Esophagus squamous epithelium (tissue), 5 donors: ENCODE data around the gene DIP2A. TPM values are rescaled to one million over a fixed set of nuclear protein-coding genes. Genes with fewer than 3 reads are reported as not detected.

ENCODE experiments used
- DNase-seq: peaks from one replicate; lab custom pipeline; 2025; lab: John Stamatoyannopoulos, UW
- H3K27ac ChIP-seq, 4 donors: fragments of 200-600 bp; sonication (generic); one replicate each; pipeline ENCODE4 v1.5.1; 2016 to 2019; ENCODE audit warnings: mild to moderate bottlenecking in 1 of 4
- H3K27me3 ChIP-seq, 4 donors: fragments of 200-600 bp; sonication (generic); 1 replicate in 3 of 4; 2 replicates in 1 of 4; pipeline versions ENCODE4 v1.5.1 to v1.6.0; 2017 to 2021; ENCODE audit warnings: antibody characterized with exemption in 1 of 4
- H3K36me3 ChIP-seq, 3 donors: fragments of 200-600 bp; sonication (generic); one replicate each; pipeline ENCODE4 v1.5.1; 2016 to 2019
- H3K4me1 ChIP-seq, 3 donors: fragments of 200-600 bp; sonication (generic); one replicate each; pipeline ENCODE4 v1.5.1; 2017 to 2019
- H3K4me3 ChIP-seq, 4 donors: fragments of 200-600 bp; sonication (generic); 1 replicate in 3 of 4; 2 replicates in 1 of 4; pipeline ENCODE4 v1.5.1; 2016 to 2019; ENCODE audit warnings: mild to moderate bottlenecking in 2 of 4, moderate library complexity in 1 of 4
- H3K9me3 ChIP-seq, 3 donors: fragments of 200-600 bp; sonication (generic); one replicate each; pipeline ENCODE4 v1.5.1; 2016 to 2019
- CTCF ChIP-seq, 6 experiments: fragments of 450-650 bp in 4 of 6; fragments of 200-600 bp in 2 of 6; sonication (generic) in 2 of 6; IDR thresholded peaks; one replicate each; pipeline ENCODE4 v1.5.1; 2016 to 2019; ENCODE audit warnings: antibody characterized with exemption in 6 of 6, mild to moderate bottlenecking in 4 of 6, moderate library complexity in 4 of 6
- POLR2A ChIP-seq, 4 donors: fragments of 450-650 bp; IDR thresholded peaks; one replicate each; pipeline ENCODE4 v1.6.1; 2017; ENCODE audit warnings: antibody characterized with exemption in 4 of 4, mild to moderate bottlenecking in 4 of 4, moderate library complexity in 3 of 4
- WGBS, 2 donors: methylation state at CpG; one replicate each; pipeline ENCODE4 v1.1.5; 2018; 5-methylcytosine and 5-hydroxymethylcytosine counted together
- intact Hi-C: fragments of 100-400 bp; cut with DNase I; formaldehyde crosslinking; loops from one replicate; pipeline ENCODE4 v1.15.0; 2022
- total RNA-seq, 4 donors: library from RNA; depleted of rRNA; stranded (reverse); fragments of >200 nt; gene quantifications; one replicate each; pipeline ENCODE4 v1.1.0, GENCODE V29; 2016
- donor health status: DM: yes; HTN: yes; CAD: no.

Gene DIP2A
- total RNA-seq, 4 donors from 2014 or later = 16.7 to 40.3 (median 33.0) TPM

DNA sequence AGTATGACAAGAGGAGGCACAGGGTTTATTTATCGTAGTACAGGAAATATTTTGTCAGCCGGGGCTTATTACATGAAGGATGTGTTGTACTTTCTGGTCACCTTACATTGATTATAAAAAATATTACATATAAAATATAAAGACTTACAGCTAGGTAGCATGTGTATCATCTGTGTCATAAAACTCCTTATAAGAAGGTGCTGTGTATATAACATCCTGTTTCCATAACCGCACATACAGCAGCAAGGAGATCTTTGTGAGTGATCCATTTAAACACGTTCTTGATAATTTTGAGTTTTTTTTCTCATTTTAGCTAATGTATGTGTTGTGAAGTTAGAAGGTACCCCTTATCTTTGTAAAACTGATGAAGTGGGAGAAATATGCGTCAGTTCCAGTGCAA, 86.1 kb downstream of the DIP2A start:
- no peak for DNase-seq
- Histone ChIP-seq H3K4me1 (peaks cover 0 to 5% (median 0%) of the 10 kb centered on the region in 3 donors), H3K9me3 (no peaks in the 10 kb centered on the region), H3K27ac (no peak overlapping the region), H3K4me3 (no peak overlapping the region), H3K36me3 (peaks cover 24 to 99% (median 43%) of the 10 kb centered on the region in 3 donors), H3K27me3 (no peaks in the 10 kb centered on the region)
- no peak for TF ChIP-seq POLR2A (IDR thresholded peaks at IDR 0.05)
- no peak for TF ChIP-seq CTCF (IDR thresholded peaks at IDR 0.05)
- WGBS, 2 donors = 81 to 83% methylated on average over 5 of the region's 5 CpGs
- intact Hi-C loops = no loop called here

DNA sequence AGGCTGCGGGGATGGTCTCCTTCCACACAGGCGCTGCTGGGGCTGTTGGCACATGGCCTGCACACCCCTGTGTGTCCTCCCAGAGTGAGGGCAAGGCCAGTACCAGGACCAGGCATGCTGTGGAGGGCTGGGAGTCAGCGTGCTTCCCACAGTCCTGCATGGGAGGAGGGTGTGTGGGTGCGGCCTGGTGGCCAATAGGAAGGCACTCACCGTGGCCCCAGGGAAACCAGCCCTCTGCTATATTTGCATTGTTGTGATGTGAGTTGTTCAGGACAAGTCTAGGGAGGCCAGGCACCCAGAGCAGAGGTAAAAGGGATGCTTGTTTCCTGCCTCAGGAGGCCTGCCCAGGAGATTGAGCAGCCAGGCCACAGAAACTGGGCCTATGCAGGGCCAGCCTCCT, 86.7 kb downstream of the DIP2A start:
- H3K27ac ChIP-seq = no peak overlapping the region
- peaks cover 24 to 99% (median 45%) of the 10 kb centered on the region in 3 donors for H3K36me3 ChIP-seq
- intact Hi-C loops = no loop called here
- 55% methylated on average over 4 of the region's 5 CpGs; no CpG with 5 or more reads in 1 of the 2 donors for WGBS, 2 donors
- no peak overlapping the region for H3K4me3 ChIP-seq
- DNase-seq = no peak
- no peaks in the 10 kb centered on the region for H3K9me3 ChIP-seq
- H3K27me3 ChIP-seq = no peaks in the 10 kb centered on the region
- peaks cover 0 to 5% (median 0%) of the 10 kb centered on the region in 3 donors for H3K4me1 ChIP-seq
- TF ChIP-seq CTCF (IDR thresholded peaks at IDR 0.05) (peak in 1 of 6 experiments; percentile 9), POLR2A (IDR thresholded peaks at IDR 0.05) (no peak)

DNA sequence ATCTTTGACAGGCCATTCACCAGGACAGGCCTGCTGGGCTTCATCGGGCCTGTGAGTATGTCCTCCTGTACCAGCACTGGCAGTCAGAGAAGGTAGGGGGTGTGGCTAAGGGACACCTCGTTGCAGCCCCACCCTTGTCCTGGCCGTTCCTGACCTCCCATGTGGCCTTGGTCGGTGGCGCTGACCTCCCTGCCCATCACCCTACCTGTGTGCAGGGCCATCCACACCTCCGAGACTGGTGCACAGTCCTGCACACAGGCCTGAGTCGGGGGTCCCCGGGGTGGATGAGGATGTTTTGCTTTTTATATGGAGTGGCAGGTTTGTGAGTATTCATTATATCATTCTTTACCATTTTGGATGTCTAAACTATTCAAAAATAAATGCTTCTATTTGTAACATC, 87.2 kb downstream of the DIP2A start:
- no peak overlapping the region for H3K4me3 ChIP-seq
- H3K27me3 ChIP-seq = no peaks in the 10 kb centered on the region
- 88% methylated on average over 6 of the region's 8 CpGs; no CpG with 5 or more reads in 1 of the 2 donors for WGBS, 2 donors
- H3K27ac ChIP-seq = no peak overlapping the region
- TF ChIP-seq POLR2A (IDR thresholded peaks at IDR 0.05) (no peak), CTCF (IDR thresholded peaks at IDR 0.05) (no peak)
- no peak for DNase-seq
- intact Hi-C loops = no loop called here
- no peaks in the 10 kb centered on the region for H3K9me3 ChIP-seq
- H3K4me1 ChIP-seq = peaks cover 0 to 5% (median 0%) of the 10 kb centered on the region in 3 donors
- H3K36me3 ChIP-seq = peaks cover 24 to 99% (median 50%) of the 10 kb centered on the region in 3 donors

DNA sequence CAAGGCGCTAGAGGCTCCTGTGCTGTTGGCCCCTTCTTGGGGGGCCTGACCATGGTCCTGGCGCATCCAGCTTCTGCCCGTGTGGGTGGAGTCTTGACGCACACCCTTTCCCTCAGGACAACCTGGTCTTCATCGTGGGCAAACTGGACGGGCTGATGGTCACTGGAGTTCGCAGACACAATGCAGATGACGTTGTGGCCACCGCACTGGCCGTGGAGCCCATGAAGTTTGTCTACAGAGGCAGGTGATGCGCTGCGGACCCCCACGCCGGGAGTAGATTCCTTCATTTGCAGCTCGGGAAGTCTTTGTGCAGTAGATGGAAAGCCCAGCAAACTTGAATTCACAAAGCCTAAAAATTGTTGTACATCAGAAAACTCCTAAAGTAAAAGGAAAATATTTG, 88.1 kb downstream of the DIP2A start:
- DNase-seq = no peak
- WGBS, 2 donors = 85 to 97% methylated on average over 11 to 12 of the region's 15 CpGs
- Histone ChIP-seq H3K9me3 (no peaks in the 10 kb centered on the region), H3K36me3 (peaks cover 24 to 99% (median 52%) of the 10 kb centered on the region in 3 donors), H3K4me3 (no peak overlapping the region), H3K27me3 (no peaks in the 10 kb centered on the region), H3K27ac (no peak overlapping the region), H3K4me1 (peaks cover 0 to 5% (median 0%) of the 10 kb centered on the region in 3 donors)
- TF ChIP-seq CTCF (IDR thresholded peaks at IDR 0.05) (no peak), POLR2A (IDR thresholded peaks at IDR 0.05) (no peak)
- intact Hi-C loops = no loop called here

DNA sequence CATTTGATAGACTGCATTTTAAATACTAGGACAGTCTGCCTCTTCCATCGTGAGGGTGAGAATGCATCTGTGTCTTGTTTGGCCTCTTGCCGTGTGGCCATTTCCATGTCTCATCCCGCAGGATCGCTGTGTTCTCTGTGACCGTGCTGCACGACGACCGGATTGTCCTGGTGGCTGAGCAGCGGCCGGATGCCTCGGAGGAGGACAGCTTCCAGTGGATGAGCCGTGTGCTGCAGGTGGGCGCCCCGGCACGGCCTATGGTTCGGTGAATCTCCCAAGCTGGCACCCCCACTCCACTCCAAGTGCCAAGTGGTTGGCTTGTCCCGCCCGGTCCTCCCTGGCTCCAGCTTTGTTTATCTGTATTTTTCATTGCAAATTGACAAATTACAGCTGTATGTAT, 91.0 kb downstream of the DIP2A start:
- 89 to 93% methylated on average over 11 to 15 of the region's 18 CpGs for WGBS, 2 donors
- H3K36me3 ChIP-seq = peaks cover 28 to 99% (median 45%) of the 10 kb centered on the region in 3 donors
- no peak overlapping the region for H3K27ac ChIP-seq
- no peak for DNase-seq
- TF ChIP-seq CTCF (IDR thresholded peaks at IDR 0.05) (no peak), POLR2A (IDR thresholded peaks at IDR 0.05) (no peak)
- H3K4me3 ChIP-seq = no peak overlapping the region
- peaks cover 0 to 5% (median 0%) of the 10 kb centered on the region in 3 donors for H3K4me1 ChIP-seq
- intact Hi-C loops = no loop called here
- no peaks in the 10 kb centered on the region for H3K27me3 ChIP-seq
- H3K9me3 ChIP-seq = no peaks in the 10 kb centered on the region
